Right atrium auricular region (tissue), 2 donors: ENCODE measurements around the gene TMEM235. TPM values are rescaled to one million over a fixed set of nuclear protein-coding genes. Genes with fewer than 3 reads are reported as not detected.

Source experiments
- DNase-seq: peaks from one replicate; pipeline ENCODE4 v3.0.0-alpha.2; 2019; ENCODE audit warnings: low spot score
- H3K27ac ChIP-seq, 2 donors: fragments of 200-600 bp; sonication (generic); 1 replicate in 1 of 2; 2 replicates in 1 of 2; pipeline ENCODE4 v1.5.1; 2016 to 2019
- H3K27me3 ChIP-seq, 2 donors: fragments of 200-600 bp; sonication (generic); one replicate each; pipeline versions ENCODE4 v1.5.1 to v1.6.0; 2017 to 2019
- H3K36me3 ChIP-seq: fragments of 200-600 bp; sonication (generic); one replicate; pipeline ENCODE4 v1.5.1; 2016
- H3K4me1 ChIP-seq, 2 donors: fragments of 200-600 bp; sonication (generic); one replicate each; pipeline versions ENCODE4 v1.5.1 to v1.6.0; 2017 to 2019
- H3K4me3 ChIP-seq, 2 donors: fragments of 200-600 bp; sonication (generic); 1 replicate in 1 of 2; 2 replicates in 1 of 2; pipeline ENCODE4 v1.5.1; 2017 to 2019; ENCODE audit warnings: mild to moderate bottlenecking in 1 of 2, moderate library complexity in 1 of 2
- H3K9me3 ChIP-seq, 2 donors: fragments of 200-600 bp; sonication (generic); one replicate each; pipeline ENCODE4 v1.5.1; 2019
- CTCF ChIP-seq, 2 donors: fragments of 200-600 bp; sonication (generic); IDR thresholded peaks; one replicate each; pipeline ENCODE4 v1.5.1; 2019; ENCODE audit warnings: antibody characterized with exemption in 2 of 2
- total RNA-seq, 2 donors: library from RNA; depleted of rRNA; stranded (reverse); fragments of >200 nt; gene quantifications; one replicate each; pipeline ENCODE4 v1.1.0, GENCODE V29; 2016

TMEM235 gene
- total RNA-seq, 2 donors from 2014 or later = not detected

- peaks cover 2% of the 10 kb centered on the region for H3K36me3 ChIP-seq
- peak overlapping the region; percentile 35 to 79 for H3K27ac ChIP-seq
- H3K27me3 ChIP-seq = no peaks in the 10 kb centered on the region
- no peaks in the 10 kb centered on the region for H3K9me3 ChIP-seq
- peak overlapping the region in 1 of 2 donors; percentile 61 for H3K4me3 ChIP-seq
- DNase-seq = no peak
- peaks cover 0 to 28% of the 10 kb centered on the region in 2 donors for H3K4me1 ChIP-seq
- TF ChIP-seq CTCF (IDR thresholded peaks at IDR 0.05) = no peak
Measured at GRCh38 chr17:78185981-78186691, 45.3 kb upstream of the TMEM235 start.

GRCh38 chr17:78186692-78187595, 44.5 kb upstream of the TMEM235 start, which contains the start of the genes AFMID and TK1:
Gene AFMID, plus strand, starts transcription at chr17:78187362. Its CDS starts 9 bp downstream, at chr17:78187371.
Gene TK1, minus strand, starts transcription at chr17:78187052. Its CDS starts 58 bp downstream, at chr17:78186994.
- Histone ChIP-seq H3K36me3 (peaks cover 11% of the 10 kb centered on the region), H3K27me3 (no peaks in the 10 kb centered on the region), H3K27ac (peak within 1 kb of the TSS; percentile 42 to 79), H3K4me3 (peak within 1 kb of the TSS; percentile 32 to 61), H3K9me3 (no peaks in the 10 kb centered on the region), H3K4me1 (peaks cover 0 to 28% of the 10 kb centered on the region in 2 donors)
- TF ChIP-seq CTCF (IDR thresholded peaks at IDR 0.05) = peak; percentile 81 to 89
- DNase-seq = peak; percentile 97

DNA sequence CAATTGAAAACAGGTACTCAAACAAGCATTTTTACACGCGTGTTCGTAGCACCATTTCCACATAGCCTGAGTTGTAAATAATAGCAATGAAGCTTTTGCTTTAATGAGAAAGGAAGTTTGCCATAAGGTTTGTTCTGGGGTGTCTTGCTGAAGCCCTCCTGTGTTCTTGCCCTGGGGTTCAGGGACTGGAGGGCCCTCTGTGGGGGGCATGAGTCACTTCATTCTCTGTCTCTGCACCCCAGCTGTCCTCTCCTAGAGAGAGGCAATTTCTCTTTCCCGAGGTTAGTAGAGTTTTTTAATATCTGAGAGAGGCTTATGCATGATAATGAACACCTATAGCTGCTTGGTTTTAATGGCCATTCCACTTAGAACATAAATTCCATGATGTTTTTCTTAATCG, 34.7 kb upstream of the TMEM235 start:
- no peak for DNase-seq
- Histone ChIP-seq H3K27me3 (no peaks in the 10 kb centered on the region), H3K36me3 (peaks cover 37% of the 10 kb centered on the region), H3K4me1 (no peaks in the 10 kb centered on the region), H3K4me3 (no peak overlapping the region), H3K27ac (no peak overlapping the region), H3K9me3 (no peaks in the 10 kb centered on the region)
- no peak for TF ChIP-seq CTCF (IDR thresholded peaks at IDR 0.05)

GRCh38 chr17:78197147-78197832, 34.1 kb upstream of the TMEM235 start:
- no peak for DNase-seq

More at GRCh38 chr17:78197147-78197832, 34.1 kb upstream of the TMEM235 start:
- TF ChIP-seq CTCF (IDR thresholded peaks at IDR 0.05) = no peak
- Histone ChIP-seq H3K27me3 (no peaks in the 10 kb centered on the region), H3K27ac (no peak overlapping the region), H3K36me3 (peaks cover 33% of the 10 kb centered on the region), H3K4me3 (no peak overlapping the region), H3K4me1 (no peaks in the 10 kb centered on the region), H3K9me3 (no peaks in the 10 kb centered on the region)
